GM23338 (cell line): ENCODE results near the gene TSPAN3.

ENCODE experiments used
- CREB1 ChIP-seq: fragments of 250-450 bp; sonication (Bioruptor Pico); IDR thresholded peaks from 2 replicates; pipeline ENCODE4 v1.5.0; 2020; ENCODE audit warnings: low read depth, mild to moderate bottlenecking, moderate library complexity
- CTCF ChIP-seq, 2 experiments: fragments of 200-600 bp in 1 of 2; sonication (generic) in 1 of 2; conservative IDR thresholded peaks; 2 replicates each; pipeline versions ENCODE4 v1.5.1 to v1.6.1; 2016 to 2017; ENCODE audit warnings: antibody characterized with exemption in 2 of 2, low read depth in 2 of 2, mild to moderate bottlenecking in 2 of 2, moderate library complexity in 1 of 2
- ETS1 ChIP-seq: IDR thresholded peaks from 2 replicates; pipeline ENCODE4 v1.6.1; 2016; ENCODE audit warnings: antibody characterized with exemption
- EZH2 ChIP-seq: fragments of 200-600 bp; sonication (generic); IDR thresholded peaks from one replicate; pipeline ENCODE4 v1.8.0; 2017; ENCODE audit warnings: antibody characterized with exemption, mild to moderate bottlenecking, low read depth; ENCODE audit not compliant: unreplicated experiment
- EZH2phosphoT487 ChIP-seq: fragments of 200-600 bp; sonication (generic); IDR thresholded peaks from one replicate; pipeline ENCODE4 v1.8.1; 2018; ENCODE audit warnings: antibody characterized with exemption; ENCODE audit not compliant: unreplicated experiment
- JUNB ChIP-seq: IDR thresholded peaks from one replicate; pipeline ENCODE4 v1.6.1; 2016; ENCODE audit warnings: antibody characterized with exemption; ENCODE audit not compliant: unreplicated experiment
- NANOG ChIP-seq: IDR thresholded peaks from 2 replicates; pipeline ENCODE4 v1.6.1; 2016; ENCODE audit warnings: antibody characterized with exemption, borderline replicate concordance
- POLR2AphosphoS5 ChIP-seq: IDR thresholded peaks from 2 replicates; pipeline ENCODE4 v1.6.1; 2016; ENCODE audit warnings: antibody characterized with exemption, low read depth
- REST ChIP-seq: IDR thresholded peaks from one replicate; pipeline ENCODE4 v1.6.1; 2018; ENCODE audit warnings: antibody characterized with exemption; ENCODE audit not compliant: unreplicated experiment
- ZNF114 ChIP-seq: fragments of 250-450 bp; sonication (Bioruptor Pico); IDR thresholded peaks from 2 replicates; pipeline ENCODE4 v1.5.0; 2020; ENCODE audit warnings: mild to moderate bottlenecking, moderate library complexity
- ZNF331 ChIP-seq: fragments of 250-450 bp; sonication (Bioruptor Pico); IDR thresholded peaks from 2 replicates; pipeline ENCODE4 v1.5.0; 2020; ENCODE audit warnings: low read depth, mild to moderate bottlenecking, moderate library complexity
- TF ChIP-seq, protein P1 (sequence below): fragments of 250-450 bp; sonication (Bioruptor Pico); IDR thresholded peaks from 2 replicates; pipeline ENCODE4 v1.5.0; 2020; ENCODE audit warnings: mild to moderate bottlenecking, moderate library complexity

- TF ChIP-seq CTCF (conservative IDR thresholded peaks at IDR 0.05; ENCODE audit: low read depth in 2 of 2) (no peak), POLR2AphosphoS5 (no peak), JUNB (no peak), EZH2phosphoT487 (no peak), EZH2 (no peak), REST (no peak), NANOG (no peak), CREB1 (no peak), ZNF331 (no peak), ZNF114 (CRISPR knock-in tag) (no peak), ETS1 (no peak)
- TF ChIP-seq, protein P1, sequence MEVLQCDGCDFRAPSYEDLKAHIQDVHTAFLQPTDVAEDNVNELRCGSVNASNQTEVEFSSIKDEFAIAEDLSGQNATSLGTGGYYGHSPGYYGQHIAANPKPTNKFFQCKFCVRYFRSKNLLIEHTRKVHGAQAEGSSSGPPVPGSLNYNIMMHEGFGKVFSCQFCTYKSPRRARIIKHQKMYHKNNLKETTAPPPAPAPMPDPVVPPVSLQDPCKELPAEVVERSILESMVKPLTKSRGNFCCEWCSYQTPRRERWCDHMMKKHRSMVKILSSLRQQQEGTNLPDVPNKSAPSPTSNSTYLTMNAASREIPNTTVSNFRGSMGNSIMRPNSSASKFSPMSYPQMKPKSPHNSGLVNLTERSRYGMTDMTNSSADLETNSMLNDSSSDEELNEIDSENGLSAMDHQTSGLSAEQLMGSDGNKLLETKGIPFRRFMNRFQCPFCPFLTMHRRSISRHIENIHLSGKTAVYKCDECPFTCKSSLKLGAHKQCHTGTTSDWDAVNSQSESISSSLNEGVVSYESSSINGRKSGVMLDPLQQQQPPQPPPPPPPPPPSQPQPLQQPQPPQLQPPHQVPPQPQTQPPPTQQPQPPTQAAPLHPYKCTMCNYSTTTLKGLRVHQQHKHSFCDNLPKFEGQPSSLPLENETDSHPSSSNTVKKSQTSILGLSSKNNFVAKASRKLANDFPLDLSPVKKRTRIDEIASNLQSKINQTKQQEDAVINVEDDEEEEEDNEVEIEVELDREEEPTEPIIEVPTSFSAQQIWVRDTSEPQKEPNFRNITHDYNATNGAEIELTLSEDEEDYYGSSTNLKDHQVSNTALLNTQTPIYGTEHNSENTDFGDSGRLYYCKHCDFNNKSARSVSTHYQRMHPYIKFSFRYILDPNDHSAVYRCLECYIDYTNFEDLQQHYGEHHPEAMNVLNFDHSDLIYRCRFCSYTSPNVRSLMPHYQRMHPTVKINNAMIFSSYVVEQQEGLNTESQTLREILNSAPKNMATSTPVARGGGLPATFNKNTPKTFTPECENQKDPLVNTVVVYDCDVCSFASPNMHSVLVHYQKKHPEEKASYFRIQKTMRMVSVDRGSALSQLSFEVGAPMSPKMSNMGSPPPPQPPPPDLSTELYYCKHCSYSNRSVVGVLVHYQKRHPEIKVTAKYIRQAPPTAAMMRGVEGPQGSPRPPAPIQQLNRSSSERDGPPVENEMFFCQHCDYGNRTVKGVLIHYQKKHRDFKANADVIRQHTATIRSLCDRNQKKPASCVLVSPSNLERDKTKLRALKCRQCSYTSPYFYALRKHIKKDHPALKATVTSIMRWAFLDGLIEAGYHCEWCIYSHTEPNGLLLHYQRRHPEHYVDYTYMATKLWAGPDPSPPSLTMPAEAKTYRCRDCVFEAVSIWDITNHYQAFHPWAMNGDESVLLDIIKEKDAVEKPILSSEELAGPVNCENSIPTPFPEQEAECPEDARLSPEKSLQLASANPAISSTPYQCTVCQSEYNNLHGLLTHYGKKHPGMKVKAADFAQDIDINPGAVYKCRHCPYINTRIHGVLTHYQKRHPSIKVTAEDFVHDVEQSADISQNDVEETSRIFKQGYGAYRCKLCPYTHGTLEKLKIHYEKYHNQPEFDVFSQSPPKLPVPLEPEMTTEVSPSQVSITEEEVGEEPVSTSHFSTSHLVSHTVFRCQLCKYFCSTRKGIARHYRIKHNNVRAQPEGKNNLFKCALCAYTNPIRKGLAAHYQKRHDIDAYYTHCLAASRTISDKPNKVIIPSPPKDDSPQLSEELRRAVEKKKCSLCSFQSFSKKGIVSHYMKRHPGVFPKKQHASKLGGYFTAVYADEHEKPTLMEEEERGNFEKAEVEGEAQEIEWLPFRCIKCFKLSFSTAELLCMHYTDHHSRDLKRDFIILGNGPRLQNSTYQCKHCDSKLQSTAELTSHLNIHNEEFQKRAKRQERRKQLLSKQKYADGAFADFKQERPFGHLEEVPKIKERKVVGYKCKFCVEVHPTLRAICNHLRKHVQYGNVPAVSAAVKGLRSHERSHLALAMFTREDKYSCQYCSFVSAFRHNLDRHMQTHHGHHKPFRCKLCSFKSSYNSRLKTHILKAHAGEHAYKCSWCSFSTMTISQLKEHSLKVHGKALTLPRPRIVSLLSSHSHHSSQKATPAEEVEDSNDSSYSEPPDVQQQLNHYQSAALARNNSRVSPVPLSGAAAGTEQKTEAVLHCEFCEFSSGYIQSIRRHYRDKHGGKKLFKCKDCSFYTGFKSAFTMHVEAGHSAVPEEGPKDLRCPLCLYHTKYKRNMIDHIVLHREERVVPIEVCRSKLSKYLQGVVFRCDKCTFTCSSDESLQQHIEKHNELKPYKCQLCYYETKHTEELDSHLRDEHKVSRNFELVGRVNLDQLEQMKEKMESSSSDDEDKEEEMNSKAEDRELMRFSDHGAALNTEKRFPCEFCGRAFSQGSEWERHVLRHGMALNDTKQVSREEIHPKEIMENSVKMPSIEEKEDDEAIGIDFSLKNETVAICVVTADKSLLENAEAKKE (CRISPR knock-in tag): no peak
Measured at GRCh38 chr15:77066971-77067690, 3.8 kb downstream of the TSPAN3 start.
